HG02970 (cell line): Measurements from ENCODE around the gene AADAT.
"Not testable (repeated sequence)": the region's sequence is repeated elsewhere in the genome, so short reads cannot be mapped to it uniquely, and the experiment has no call there.

ENCODE experiments used
- ATAC-seq: cut with Tn5 transposase; IDR thresholded peaks from one replicate; pipeline ENCODE4 v1.9.1; 2021; ENCODE audit warnings: mild to moderate bottlenecking, moderate library complexity, moderate number of reproducible peaks; ENCODE audit not compliant: unreplicated experiment, low FRiP score

Gene AADAT

GRCh38 chr4:170090352-170091052, 746 bp upstream of the AADAT start:
- no peak for ATAC-seq

- no peak for ATAC-seq
These were observed 485 bp downstream of the AADAT start for GRCh38 chr4:170089274-170089667.

- no peak for ATAC-seq
These were observed 1.0 kb downstream of the AADAT start for GRCh38 chr4:170088716-170089115.

- ATAC-seq, result no peak
These were observed 2.5 kb downstream of the AADAT start for GRCh38 chr4:170087163-170087700.

GRCh38 chr4:170083541-170083940, 6.2 kb downstream of the AADAT start:
- ATAC-seq, result no peak

- ATAC-seq, result no peak
These were observed 9.3 kb downstream of the AADAT start for GRCh38 chr4:170080496-170080895.

- ATAC-seq, result no peak
These were observed 9.8 kb downstream of the AADAT start for GRCh38 chr4:170079981-170080380.

GRCh38 chr4:170071196-170071595, 18.6 kb downstream of the AADAT start:
- no peak for ATAC-seq

GRCh38 chr4:170068438-170069128, 21.2 kb downstream of the AADAT start:
- no peak for ATAC-seq

- ATAC-seq, result no peak
These were observed 30.3 kb downstream of the AADAT start for GRCh38 chr4:170059421-170059820.

- ATAC-seq, result no peak
These were observed 30.9 kb downstream of the AADAT start for GRCh38 chr4:170058826-170059225.

GRCh38 chr4:170057866-170058265, 31.9 kb downstream of the AADAT start:
- no peak for ATAC-seq

- no peak for ATAC-seq
These were observed 36.8 kb downstream of the AADAT start for GRCh38 chr4:170052919-170053318.

GRCh38 chr4:170051402-170051801, 38.4 kb downstream of the AADAT start:
- no peak for ATAC-seq

GRCh38 chr4:170049766-170050165, 40.0 kb downstream of the AADAT start:
- ATAC-seq, result no peak

GRCh38 chr4:170047771-170048354, 41.9 kb downstream of the AADAT start:
- ATAC-seq, result no peak

GRCh38 chr4:170046156-170046555, 43.6 kb downstream of the AADAT start:
- ATAC-seq, result not testable (repeated sequence)

GRCh38 chr4:170040031-170040680, 49.6 kb downstream of the AADAT start:
- no peak for ATAC-seq

- ATAC-seq, result no peak
These were observed 51.0 kb downstream of the AADAT start for GRCh38 chr4:170038769-170039168.

- ATAC-seq, result no peak
These were observed 51.5 kb downstream of the AADAT start for GRCh38 chr4:170038232-170038631.

GRCh38 chr4:170037481-170037880, 52.3 kb downstream of the AADAT start:
- ATAC-seq, result no peak
